Peyer's patch (tissue), 4 donors: Measurements from ENCODE around the gene MECP2.

Experiments
- POLR2A ChIP-seq, 2 donors: fragments of 450-650 bp; IDR thresholded peaks; one replicate each; pipeline ENCODE4 v1.5.1; 2017; ENCODE audit warnings: antibody characterized with exemption in 2 of 2, mild to moderate bottlenecking in 2 of 2, moderate library complexity in 2 of 2
- TF ChIP-seq, protein P1 (sequence below), 6 experiments: fragments of 450-650 bp in 4 of 6; fragments of 200-600 bp in 2 of 6; sonication (generic) in 1 of 6; IDR thresholded peaks; one replicate each; pipeline ENCODE4 v1.5.1; 2017 to 2019; ENCODE audit warnings: antibody characterized with exemption in 6 of 6, mild to moderate bottlenecking in 3 of 6, moderate library complexity in 1 of 6

GRCh38 chrX:154135458-154136229 is 38.1 kb upstream of the MECP2 start:
- TF ChIP-seq POLR2A (IDR thresholded peaks at IDR 0.05), result no peak
- TF ChIP-seq, protein P1, sequence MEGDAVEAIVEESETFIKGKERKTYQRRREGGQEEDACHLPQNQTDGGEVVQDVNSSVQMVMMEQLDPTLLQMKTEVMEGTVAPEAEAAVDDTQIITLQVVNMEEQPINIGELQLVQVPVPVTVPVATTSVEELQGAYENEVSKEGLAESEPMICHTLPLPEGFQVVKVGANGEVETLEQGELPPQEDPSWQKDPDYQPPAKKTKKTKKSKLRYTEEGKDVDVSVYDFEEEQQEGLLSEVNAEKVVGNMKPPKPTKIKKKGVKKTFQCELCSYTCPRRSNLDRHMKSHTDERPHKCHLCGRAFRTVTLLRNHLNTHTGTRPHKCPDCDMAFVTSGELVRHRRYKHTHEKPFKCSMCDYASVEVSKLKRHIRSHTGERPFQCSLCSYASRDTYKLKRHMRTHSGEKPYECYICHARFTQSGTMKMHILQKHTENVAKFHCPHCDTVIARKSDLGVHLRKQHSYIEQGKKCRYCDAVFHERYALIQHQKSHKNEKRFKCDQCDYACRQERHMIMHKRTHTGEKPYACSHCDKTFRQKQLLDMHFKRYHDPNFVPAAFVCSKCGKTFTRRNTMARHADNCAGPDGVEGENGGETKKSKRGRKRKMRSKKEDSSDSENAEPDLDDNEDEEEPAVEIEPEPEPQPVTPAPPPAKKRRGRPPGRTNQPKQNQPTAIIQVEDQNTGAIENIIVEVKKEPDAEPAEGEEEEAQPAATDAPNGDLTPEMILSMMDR (IDR thresholded peaks at IDR 0.05), result no peak
